GM12875 (cell line): ENCODE measurements around the gene ATF5.

Source experiments
- H3K4me3 ChIP-seq: one replicate; pipeline ENCODE4 v1.5.1; 2011; ENCODE audit warnings: low read depth, low read length, control low read depth
- CTCF ChIP-seq: IDR thresholded peaks from 2 replicates; pipeline ENCODE4 v1.5.1; 2011; ENCODE audit warnings: low read depth, mild to moderate bottlenecking, control low read depth, inconsistent platforms, low read length, moderate library complexity, borderline replicate concordance; ENCODE audit not compliant: insufficient read depth

Gene ATF5

GRCh38 chr19:49884109-49884508 lies 44.9 kb upstream of the ATF5 start:
- no peak overlapping the region for H3K4me3 ChIP-seq
- TF ChIP-seq CTCF: no peak

DNA sequence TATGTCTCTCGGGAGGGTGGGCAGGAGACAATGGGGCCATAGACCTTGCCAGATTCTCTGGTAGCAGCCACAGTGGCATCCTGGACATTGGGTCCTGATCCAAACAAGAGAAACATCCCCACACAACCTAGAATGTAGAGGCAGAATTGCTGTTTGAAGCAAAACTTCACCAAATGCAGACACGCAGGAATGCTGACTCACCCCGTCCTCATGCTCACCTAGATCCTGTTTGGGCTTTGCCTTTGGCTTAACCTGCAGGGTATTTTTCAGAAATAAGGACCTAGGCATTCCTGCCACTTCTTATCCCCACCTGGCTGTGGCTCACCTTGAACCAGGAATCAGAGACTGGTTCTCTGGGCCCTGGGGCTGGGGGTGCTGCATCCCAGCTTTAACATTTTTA lies 44.2 kb upstream of the ATF5 start:
- no peak for TF ChIP-seq CTCF
- no peak overlapping the region for H3K4me3 ChIP-seq

DNA sequence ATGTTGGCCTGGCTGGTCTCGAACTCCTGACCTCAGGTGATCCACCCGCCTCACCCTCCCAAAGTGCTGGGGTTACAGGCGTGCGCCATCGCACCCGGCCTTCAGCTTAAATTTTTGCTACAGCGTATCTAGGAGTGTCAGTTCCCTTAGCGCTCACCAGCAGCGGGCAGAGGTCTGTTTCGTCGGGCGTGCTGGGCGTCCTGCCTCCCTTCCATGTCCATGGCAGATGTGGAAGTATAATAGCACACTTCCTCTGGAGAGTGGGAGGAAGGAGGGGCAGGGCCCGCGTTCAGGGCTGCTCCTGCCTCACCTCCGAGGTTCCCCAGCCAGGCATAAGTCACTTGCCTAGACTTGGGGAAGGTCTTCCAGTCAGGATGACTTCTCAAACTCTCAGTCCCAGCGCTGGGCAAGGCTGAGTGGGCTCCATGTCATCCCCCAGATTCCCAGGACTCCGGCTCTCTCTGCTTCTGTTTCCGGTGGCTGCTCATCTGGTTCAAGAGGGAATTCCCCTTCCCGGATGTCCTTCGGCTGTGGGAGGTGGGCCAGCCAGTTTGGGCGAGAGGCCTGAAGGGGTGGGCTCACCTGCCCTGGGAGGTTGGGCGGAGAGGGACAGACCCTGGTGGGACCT lies 41.9 kb upstream of the ATF5 start:
- H3K4me3 ChIP-seq: no peak overlapping the region
- TF ChIP-seq CTCF: no peak

DNA sequence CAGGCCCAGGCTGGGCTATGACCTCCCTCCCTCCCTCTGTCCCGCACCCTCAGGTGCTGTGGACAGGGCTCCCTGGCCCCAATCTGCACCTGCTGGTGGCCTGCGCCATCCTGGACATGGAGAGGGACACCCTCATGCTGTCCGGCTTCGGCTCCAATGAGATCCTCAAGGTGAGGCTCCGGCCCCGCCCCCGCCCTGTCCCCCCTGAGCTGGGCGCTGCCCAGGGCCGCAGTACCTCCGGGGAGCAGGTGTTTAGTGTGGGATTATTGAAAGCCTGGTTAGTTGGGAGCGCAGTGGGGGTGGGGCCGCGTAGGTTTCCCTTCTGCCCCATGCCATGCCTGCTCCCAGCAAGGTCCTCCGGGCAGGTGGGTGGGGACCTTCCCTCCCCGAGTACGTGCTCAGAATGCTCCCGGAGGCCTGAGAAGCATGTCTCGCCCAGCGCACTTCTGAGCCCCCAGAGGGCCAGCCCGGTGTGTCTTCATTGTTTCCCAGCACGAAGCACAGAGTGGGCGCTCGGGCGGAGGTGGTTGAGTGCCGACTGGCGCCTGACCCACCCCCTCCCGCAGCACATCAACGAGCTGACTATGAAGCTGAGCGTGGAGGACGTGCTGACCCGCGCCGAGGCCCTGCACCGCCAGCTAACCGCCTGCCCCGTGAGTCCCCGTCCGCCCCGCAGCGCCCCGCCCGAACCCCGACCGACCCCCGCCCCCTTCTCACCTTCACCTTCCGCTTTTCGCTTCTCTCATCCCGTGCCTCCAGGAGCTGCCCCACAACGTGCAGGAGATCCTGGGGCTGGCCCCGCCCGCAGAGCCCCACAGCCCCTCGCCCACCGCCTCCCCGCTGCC lies 41.1 kb upstream of the ATF5 start:
- H3K4me3 ChIP-seq: no peak overlapping the region
- TF ChIP-seq CTCF: no peak

- H3K4me3 ChIP-seq: no peak overlapping the region
- TF ChIP-seq CTCF: no peak
These were observed 40.5 kb upstream of the ATF5 start for GRCh38 chr19:49888510-49888824.

- H3K4me3 ChIP-seq: no peak overlapping the region
- TF ChIP-seq CTCF: no peak
These were observed 39.8 kb upstream of the ATF5 start for GRCh38 chr19:49889038-49889686.
